GM23248 (cell line): ENCODE results near the gene FDX2.

Experiments
- EZH2 ChIP-seq: fragments of 200-600 bp; sonication (generic); IDR thresholded peaks from 2 replicates; pipeline ENCODE4 v1.6.1; 2018; ENCODE audit warnings: antibody characterized with exemption, mild to moderate bottlenecking; ENCODE audit not compliant: insufficient read depth, poor library complexity, severe bottlenecking
- EZH2phosphoT487 ChIP-seq: fragments of 200-600 bp; sonication (generic); IDR thresholded peaks from 2 replicates; pipeline ENCODE4 v1.6.1; 2018; ENCODE audit warnings: antibody characterized with exemption, moderate library complexity, mild to moderate bottlenecking, low read depth; ENCODE audit not compliant: insufficient read depth

- TF ChIP-seq EZH2phosphoT487, result no peak
- no peak for TF ChIP-seq EZH2
Observed at GRCh38 chr19:10289836-10290356, 25.9 kb downstream of the FDX2 start, which contains the start of gene ICAM5.
